Measurements from ENCODE around the gene AGMO. TPM values are rescaled to one million over a fixed set of nuclear protein-coding genes. Genes with fewer than 3 reads are reported as not detected.

The AGMO gene
- total and polyA plus RNA-seq, 2 donors from 2014 or later, result 1.4 to 4.5 TPM

DNA sequence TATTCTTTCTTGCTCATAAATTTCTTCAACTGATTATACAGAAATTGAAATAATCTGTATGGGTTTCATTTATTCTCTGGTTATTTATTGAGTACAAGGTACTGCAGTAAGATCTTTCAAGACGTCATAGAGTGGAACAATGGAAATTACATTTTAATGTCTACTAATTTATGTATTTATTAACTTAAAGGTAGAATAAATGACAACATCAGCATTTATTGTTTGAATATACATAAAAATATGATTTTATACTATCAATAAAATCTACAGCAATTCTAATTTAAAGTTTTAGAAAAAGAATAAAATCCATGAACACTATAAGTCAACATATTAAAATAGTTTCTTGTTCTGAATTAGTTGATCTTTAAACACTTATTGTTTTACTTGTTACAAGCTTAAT lies 158.5 kb downstream of the AGMO start:
- intact Hi-C loops (cut with DNase I), result no loop called here
- H3K9me3 ChIP-seq (ENCODE audit: control insufficient read depth in 2 of 3, insufficient read depth in 1 of 3, low read length in 3 of 3), result no peaks in the 10 kb centered on the region
- no peak overlapping the region for H3K4me3 ChIP-seq (ENCODE audit: low read length in 3 of 3)
- FAIRE-seq (peak; percentile 70), DNase-seq (no peak)
- no peaks in the 10 kb centered on the region for H3K36me3 ChIP-seq (ENCODE audit: control insufficient read depth in 2 of 3, insufficient read depth in 3 of 3, low read length in 3 of 3)
- no peak overlapping the region for H3K27ac ChIP-seq (ENCODE audit: low read depth in 2 of 2, low read length in 2 of 2)
- no peak overlapping the region for H3K9ac ChIP-seq (ENCODE audit: low read length in 3 of 3)
- H3K27me3 ChIP-seq (ENCODE audit: control insufficient read depth, insufficient read depth, low read length), result no peaks in the 10 kb centered on the region
- H3K4me1 ChIP-seq (ENCODE audit: control insufficient read depth in 2 of 3, insufficient read depth in 2 of 3, low read depth in 1 of 3, low read length in 3 of 3), result no peaks in the 10 kb centered on the region
- TF ChIP-seq, protein P1, sequence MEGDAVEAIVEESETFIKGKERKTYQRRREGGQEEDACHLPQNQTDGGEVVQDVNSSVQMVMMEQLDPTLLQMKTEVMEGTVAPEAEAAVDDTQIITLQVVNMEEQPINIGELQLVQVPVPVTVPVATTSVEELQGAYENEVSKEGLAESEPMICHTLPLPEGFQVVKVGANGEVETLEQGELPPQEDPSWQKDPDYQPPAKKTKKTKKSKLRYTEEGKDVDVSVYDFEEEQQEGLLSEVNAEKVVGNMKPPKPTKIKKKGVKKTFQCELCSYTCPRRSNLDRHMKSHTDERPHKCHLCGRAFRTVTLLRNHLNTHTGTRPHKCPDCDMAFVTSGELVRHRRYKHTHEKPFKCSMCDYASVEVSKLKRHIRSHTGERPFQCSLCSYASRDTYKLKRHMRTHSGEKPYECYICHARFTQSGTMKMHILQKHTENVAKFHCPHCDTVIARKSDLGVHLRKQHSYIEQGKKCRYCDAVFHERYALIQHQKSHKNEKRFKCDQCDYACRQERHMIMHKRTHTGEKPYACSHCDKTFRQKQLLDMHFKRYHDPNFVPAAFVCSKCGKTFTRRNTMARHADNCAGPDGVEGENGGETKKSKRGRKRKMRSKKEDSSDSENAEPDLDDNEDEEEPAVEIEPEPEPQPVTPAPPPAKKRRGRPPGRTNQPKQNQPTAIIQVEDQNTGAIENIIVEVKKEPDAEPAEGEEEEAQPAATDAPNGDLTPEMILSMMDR (IDR thresholded peaks at IDR 0.05; ENCODE audit: borderline replicate concordance, extremely low read depth, insufficient read depth), result no peak

DNA sequence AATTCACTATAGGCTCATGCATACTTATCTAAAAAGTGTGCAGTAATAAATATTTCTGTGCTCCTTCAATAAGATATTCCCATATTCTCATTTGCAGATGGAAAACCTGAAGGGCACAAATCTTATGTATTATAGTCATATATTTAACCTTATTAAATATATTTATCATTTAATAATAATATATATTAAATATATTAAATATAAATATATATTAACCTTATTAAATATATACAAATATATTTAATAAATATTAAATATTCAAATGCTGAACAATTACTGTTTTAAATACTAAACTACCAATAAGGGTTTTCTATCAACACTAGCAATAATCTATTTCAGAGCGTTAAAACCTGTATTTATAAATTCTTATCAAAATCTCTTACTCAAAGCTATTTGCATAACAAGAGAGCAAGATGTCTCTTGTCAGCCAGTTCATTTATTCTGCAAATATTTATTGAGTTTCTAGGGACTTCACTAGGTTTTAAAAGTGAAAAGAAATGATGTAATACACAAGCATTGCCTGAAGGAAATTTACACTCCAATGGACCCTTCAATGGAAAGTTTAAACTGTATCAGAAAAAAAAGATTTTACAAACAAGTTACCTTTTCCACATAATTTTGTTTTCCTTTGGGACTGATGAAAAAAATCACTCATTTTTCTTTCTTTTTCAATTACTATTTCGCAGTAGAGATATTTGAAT lies 159.2 kb downstream of the AGMO start:
- FAIRE-seq, result peak; percentile 84
- no peaks in the 10 kb centered on the region for H3K27me3 ChIP-seq (ENCODE audit: control insufficient read depth, insufficient read depth, low read length)
- no peaks in the 10 kb centered on the region for H3K4me1 ChIP-seq (ENCODE audit: control insufficient read depth in 2 of 3, insufficient read depth in 2 of 3, low read depth in 1 of 3, low read length in 3 of 3)
- H3K9ac ChIP-seq (ENCODE audit: low read length in 3 of 3), result no peak overlapping the region
- H3K27ac ChIP-seq (ENCODE audit: low read depth in 2 of 2, low read length in 2 of 2), result no peak overlapping the region
- TF ChIP-seq, protein P1 (IDR thresholded peaks at IDR 0.05; ENCODE audit: borderline replicate concordance, extremely low read depth, insufficient read depth), result no peak
- no peaks in the 10 kb centered on the region for H3K9me3 ChIP-seq (ENCODE audit: control insufficient read depth in 2 of 3, insufficient read depth in 1 of 3, low read length in 3 of 3)
- intact Hi-C loops (cut with DNase I), result no loop called here
- no peak overlapping the region for H3K4me3 ChIP-seq (ENCODE audit: low read length in 3 of 3)
- DNase-seq, result no peak
- no peaks in the 10 kb centered on the region for H3K36me3 ChIP-seq (ENCODE audit: control insufficient read depth in 2 of 3, insufficient read depth in 3 of 3, low read length in 3 of 3)

- H3K9me3 ChIP-seq (ENCODE audit: control insufficient read depth in 2 of 3, insufficient read depth in 1 of 3, low read length in 3 of 3), result no peaks in the 10 kb centered on the region
- TF ChIP-seq, protein P1 (IDR thresholded peaks at IDR 0.05; ENCODE audit: borderline replicate concordance, extremely low read depth, insufficient read depth), result no peak
- no peaks in the 10 kb centered on the region for H3K36me3 ChIP-seq (ENCODE audit: control insufficient read depth in 2 of 3, insufficient read depth in 3 of 3, low read length in 3 of 3)
- no peak overlapping the region for H3K4me3 ChIP-seq (ENCODE audit: low read length in 3 of 3)
- FAIRE-seq (no peak), DNase-seq (no peak)
- intact Hi-C loops (cut with DNase I), result no loop called here
- H3K27me3 ChIP-seq (ENCODE audit: control insufficient read depth, insufficient read depth, low read length), result no peaks in the 10 kb centered on the region
- no peak overlapping the region for H3K27ac ChIP-seq (ENCODE audit: low read depth in 2 of 2, low read length in 2 of 2)
- H3K4me1 ChIP-seq (ENCODE audit: control insufficient read depth in 2 of 3, insufficient read depth in 2 of 3, low read depth in 1 of 3, low read length in 3 of 3), result no peaks in the 10 kb centered on the region
- H3K9ac ChIP-seq (ENCODE audit: low read length in 3 of 3), result no peak overlapping the region
Observed at GRCh38 chr7:15400440-15400839, 161.4 kb downstream of the AGMO start.

DNA sequence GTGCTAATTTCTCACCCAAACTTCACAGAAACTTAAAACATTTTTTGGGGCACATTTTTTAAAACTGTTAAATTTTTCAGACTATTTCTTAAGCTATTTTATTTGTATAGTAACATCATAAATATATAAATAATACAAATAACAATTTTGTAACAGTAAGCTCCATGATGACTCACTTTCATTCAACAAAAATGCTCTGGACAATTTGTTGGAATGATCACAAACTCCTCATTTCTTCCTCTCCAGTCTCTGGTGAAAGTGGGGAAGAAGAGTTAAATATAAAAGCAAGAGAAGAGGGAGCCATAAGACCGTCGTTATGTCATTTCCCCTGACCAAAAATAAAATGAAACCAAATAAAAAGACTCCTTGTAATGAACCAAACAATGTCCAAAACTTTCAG lies 162.4 kb downstream of the AGMO start:
- TF ChIP-seq, protein P1 (IDR thresholded peaks at IDR 0.05; ENCODE audit: borderline replicate concordance, extremely low read depth, insufficient read depth), result no peak
- H3K4me1 ChIP-seq (ENCODE audit: control insufficient read depth in 2 of 3, insufficient read depth in 2 of 3, low read depth in 1 of 3, low read length in 3 of 3), result no peaks in the 10 kb centered on the region

More for the DNA sequence above, 162.4 kb downstream of the AGMO start:
- DNase-seq (no peak), FAIRE-seq (no peak)
- no peak overlapping the region for H3K27ac ChIP-seq (ENCODE audit: low read depth in 2 of 2, low read length in 2 of 2)
- H3K9me3 ChIP-seq (ENCODE audit: control insufficient read depth in 2 of 3, insufficient read depth in 1 of 3, low read length in 3 of 3), result no peaks in the 10 kb centered on the region
- no peak overlapping the region for H3K4me3 ChIP-seq (ENCODE audit: low read length in 3 of 3)
- no peak overlapping the region for H3K9ac ChIP-seq (ENCODE audit: low read length in 3 of 3)
- H3K27me3 ChIP-seq (ENCODE audit: control insufficient read depth, insufficient read depth, low read length), result no peaks in the 10 kb centered on the region
- intact Hi-C loops (cut with DNase I), result no loop called here
- H3K36me3 ChIP-seq (ENCODE audit: control insufficient read depth in 2 of 3, insufficient read depth in 3 of 3, low read length in 3 of 3), result no peaks in the 10 kb centered on the region

All from kidney (tissue), 14 donors.